ENCODE measurements around the gene DBN1.

- no peak for TF ChIP-seq POLR2A (IDR thresholded peaks at IDR 0.05)
- TF ChIP-seq CTCF (IDR thresholded peaks at IDR 0.05), result no peak
Observed at GRCh38 chr5:177419046-177419445, 54.4 kb downstream of the DBN1 start.
